SJCRH30 (cell line): ENCODE measurements around the gene LCLAT1. TPM values are rescaled to one million over a fixed set of nuclear protein-coding genes. Genes with fewer than 3 reads are reported as not detected.
A peak's percentile ranks its signal among the peaks of the same experiment; 100 is the strongest.

Experiments
- DNase-seq, 2 experiments: peaks; one replicate each; pipeline ENCODE4 v3.0.0-alpha.2; 2015 to 2020
- H3K27ac ChIP-seq: fragments of 250-450 bp; sonication (Bioruptor Pico); 2 replicates; pipeline ENCODE4 v1.5.1; 2020; ENCODE audit warnings: mild to moderate bottlenecking, moderate library complexity
- H3K27me3 ChIP-seq: fragments of 250-450 bp; sonication (Bioruptor Pico); 2 replicates; pipeline ENCODE4 v1.5.1; 2020; ENCODE audit warnings: mild to moderate bottlenecking, moderate library complexity
- H3K36me3 ChIP-seq: fragments of 250-450 bp; sonication (Bioruptor Pico); 2 replicates; pipeline ENCODE4 v1.5.1; 2020; ENCODE audit warnings: mild to moderate bottlenecking, moderate library complexity
- H3K4me1 ChIP-seq: fragments of 250-450 bp; sonication (Bioruptor Pico); 2 replicates; pipeline ENCODE4 v1.5.1; 2020; ENCODE audit warnings: mild to moderate bottlenecking, moderate library complexity
- H3K4me3 ChIP-seq: fragments of 250-450 bp; sonication (Bioruptor Pico); 2 replicates; pipeline ENCODE4 v1.5.1; 2020; ENCODE audit warnings: mild to moderate bottlenecking, moderate library complexity
- H3K9me3 ChIP-seq: fragments of 250-450 bp; sonication (Bioruptor Pico); replicated peaks from 2 replicates; pipeline ENCODE4 v1.5.1; 2020; ENCODE audit warnings: mild to moderate bottlenecking, moderate library complexity
- total RNA-seq: library from RNA; depleted of rRNA; stranded (reverse); fragments of >200 nt; shearing (Covaris generic); gene quantifications from 2 replicates; pipeline ENCODE4 v1.2.3, GENCODE V29; 2014

The LCLAT1 gene
- total RNA-seq, 1 experiment from 2014 or later: 35.9 TPM

- Histone ChIP-seq H3K27me3 (no peaks in the 10 kb centered on the region), H3K36me3 (no peaks in the 10 kb centered on the region), H3K27ac (peak overlapping the region; percentile 7; the same call in 1 of the 2 replicates), H3K9me3 (no peaks in the 10 kb centered on the region), H3K4me3 (no peak overlapping the region), H3K4me1 (peaks cover 27% of the 10 kb centered on the region)
- peak in 1 of 2 experiments; percentile 17 for DNase-seq
Measured at GRCh38 chr2:30412684-30413570, 34.1 kb upstream of the LCLAT1 start.

GRCh38 chr2:30414961-30415360 lies 32.1 kb upstream of the LCLAT1 start:
- H3K27me3 ChIP-seq: no peaks in the 10 kb centered on the region
- no peak for DNase-seq
- H3K36me3 ChIP-seq: no peaks in the 10 kb centered on the region
- no peak overlapping the region for H3K4me3 ChIP-seq
- H3K27ac ChIP-seq: no peak overlapping the region
- peaks cover 27% of the 10 kb centered on the region for H3K4me1 ChIP-seq
- no peaks in the 10 kb centered on the region for H3K9me3 ChIP-seq

- no peak overlapping the region for H3K4me3 ChIP-seq
- peaks cover 19% of the 10 kb centered on the region for H3K4me1 ChIP-seq
- no peaks in the 10 kb centered on the region for H3K9me3 ChIP-seq
- DNase-seq: no peak
- no peaks in the 10 kb centered on the region for H3K36me3 ChIP-seq
- H3K27ac ChIP-seq: no peak overlapping the region
- no peaks in the 10 kb centered on the region for H3K27me3 ChIP-seq
Measured at GRCh38 chr2:30417253-30417652, 29.8 kb upstream of the LCLAT1 start.

GRCh38 chr2:30421026-30421603 lies 25.9 kb upstream of the LCLAT1 start:
- Histone ChIP-seq H3K9me3 (no peaks in the 10 kb centered on the region), H3K4me1 (peaks cover 11% of the 10 kb centered on the region), H3K27ac (no peak overlapping the region), H3K36me3 (0 out of 2 replicates have a peak, but pooled peaks cover 2% of the 10 kb centered on the region), H3K4me3 (no peak overlapping the region), H3K27me3 (no peaks in the 10 kb centered on the region)
- no peak for DNase-seq

GRCh38 chr2:30421604-30422443 lies 25.2 kb upstream of the LCLAT1 start:
- no peaks in the 10 kb centered on the region for H3K9me3 ChIP-seq
- peak overlapping the region; percentile 46 for H3K4me3 ChIP-seq
- peaks cover 11% of the 10 kb centered on the region for H3K4me1 ChIP-seq
- no peaks in the 10 kb centered on the region for H3K27me3 ChIP-seq
- 0 out of 2 replicates have a peak, but pooled peaks cover 2% of the 10 kb centered on the region for H3K36me3 ChIP-seq
- peak; percentile 75 to 85 for DNase-seq
- H3K27ac ChIP-seq: no peak overlapping the region; the same call in 1 of the 2 replicates

- H3K27me3 ChIP-seq: no peaks in the 10 kb centered on the region
- peak; percentile 47 to 51 for DNase-seq
- H3K9me3 ChIP-seq: no peaks in the 10 kb centered on the region
- 0 out of 2 replicates have a peak, but pooled peaks cover 2% of the 10 kb centered on the region for H3K36me3 ChIP-seq
- peaks cover 11% of the 10 kb centered on the region for H3K4me1 ChIP-seq
- H3K4me3 ChIP-seq: peak overlapping the region; percentile 46
- H3K27ac ChIP-seq: no peak overlapping the region; the same call in 1 of the 2 replicates
Measured at GRCh38 chr2:30422444-30423040, 24.5 kb upstream of the LCLAT1 start.

- DNase-seq: no peak
- H3K4me1 ChIP-seq: peaks cover 11% of the 10 kb centered on the region
Measured at GRCh38 chr2:30424231-30424630, 22.8 kb upstream of the LCLAT1 start.

GRCh38 chr2:30425326-30425725 lies 21.7 kb upstream of the LCLAT1 start:
- H3K9me3 ChIP-seq: no peaks in the 10 kb centered on the region
- DNase-seq: no peak
- H3K27me3 ChIP-seq: no peaks in the 10 kb centered on the region
- no peak overlapping the region for H3K27ac ChIP-seq
- peaks cover 11% of the 10 kb centered on the region for H3K4me1 ChIP-seq
- H3K4me3 ChIP-seq: no peak overlapping the region
- H3K36me3 ChIP-seq: 0 out of 2 replicates have a peak, but pooled peaks cover 2% of the 10 kb centered on the region

More at GRCh38 chr2:30424231-30424630, 22.8 kb upstream of the LCLAT1 start:
- Histone ChIP-seq H3K36me3 (0 out of 2 replicates have a peak, but pooled peaks cover 2% of the 10 kb centered on the region), H3K4me3 (no peak overlapping the region), H3K27ac (no peak overlapping the region), H3K27me3 (no peaks in the 10 kb centered on the region), H3K9me3 (no peaks in the 10 kb centered on the region)

- H3K4me3 ChIP-seq: no peak overlapping the region
- H3K4me1 ChIP-seq: no peaks in the 10 kb centered on the region
- DNase-seq: no peak
- H3K27ac ChIP-seq: no peak overlapping the region
- no peaks in the 10 kb centered on the region for H3K9me3 ChIP-seq
- 0 out of 2 replicates have a peak, but pooled peaks cover 2% of the 10 kb centered on the region for H3K36me3 ChIP-seq
- no peaks in the 10 kb centered on the region for H3K27me3 ChIP-seq
Measured at GRCh38 chr2:30427606-30428347, 19.3 kb upstream of the LCLAT1 start.

GRCh38 chr2:30428348-30428662 lies 18.7 kb upstream of the LCLAT1 start:
- Histone ChIP-seq H3K4me1 (no peaks in the 10 kb centered on the region), H3K36me3 (0 out of 2 replicates have a peak, but pooled peaks cover 2% of the 10 kb centered on the region), H3K27ac (no peak overlapping the region), H3K27me3 (no peaks in the 10 kb centered on the region), H3K4me3 (no peak overlapping the region), H3K9me3 (no peaks in the 10 kb centered on the region)
- no peak for DNase-seq

GRCh38 chr2:30428827-30429461 lies 18.1 kb upstream of the LCLAT1 start:
- H3K4me1 ChIP-seq: no peaks in the 10 kb centered on the region
- no peak overlapping the region for H3K27ac ChIP-seq
- no peak for DNase-seq
- no peaks in the 10 kb centered on the region for H3K27me3 ChIP-seq
- no peak overlapping the region for H3K4me3 ChIP-seq
- H3K9me3 ChIP-seq: no peaks in the 10 kb centered on the region
- H3K36me3 ChIP-seq: no peaks in the 10 kb centered on the region

- H3K27ac ChIP-seq: no peak overlapping the region
- no peaks in the 10 kb centered on the region for H3K4me1 ChIP-seq
- no peak overlapping the region for H3K4me3 ChIP-seq
- no peaks in the 10 kb centered on the region for H3K36me3 ChIP-seq
- no peaks in the 10 kb centered on the region for H3K9me3 ChIP-seq
- DNase-seq: no peak
- no peaks in the 10 kb centered on the region for H3K27me3 ChIP-seq
Measured at GRCh38 chr2:30433541-30434299, 13.3 kb upstream of the LCLAT1 start.

GRCh38 chr2:30434708-30435107 lies 12.3 kb upstream of the LCLAT1 start:
- Histone ChIP-seq H3K27me3 (no peaks in the 10 kb centered on the region), H3K36me3 (no peaks in the 10 kb centered on the region), H3K9me3 (no peaks in the 10 kb centered on the region), H3K4me1 (no peaks in the 10 kb centered on the region), H3K27ac (no peak overlapping the region), H3K4me3 (no peak overlapping the region)
- DNase-seq: no peak
